Measurements from ENCODE around the gene CDC45. TPM values are rescaled to one million over a fixed set of nuclear protein-coding genes. Genes with fewer than 3 reads are reported as not detected.

Gene CDC45
- total RNA-seq, 4 donors from 2014 or later: 0.39 to 3.9 (median 2.0) TPM

GRCh38 chr22:19518635-19519034 is 38.9 kb downstream of the CDC45 start:
- peak in 1 of 2 donors; percentile 64 for DNase-seq (ENCODE audit: low spot score in 2 of 2)
- TF ChIP-seq CTCF (IDR thresholded peaks at IDR 0.05) (no peak), POLR2A (IDR thresholded peaks at IDR 0.05) (no peak)
- WGBS, 2 donors: 91 to 92% methylated on average over 10 of the region's 10 CpGs
- no peak overlapping the region for H3K4me3 ChIP-seq (ENCODE audit: low read depth, poor library complexity, severe bottlenecking)
- intact Hi-C loops (cut with DNase I; ENCODE audit: low total_unique reads): no loop called here

DNA sequence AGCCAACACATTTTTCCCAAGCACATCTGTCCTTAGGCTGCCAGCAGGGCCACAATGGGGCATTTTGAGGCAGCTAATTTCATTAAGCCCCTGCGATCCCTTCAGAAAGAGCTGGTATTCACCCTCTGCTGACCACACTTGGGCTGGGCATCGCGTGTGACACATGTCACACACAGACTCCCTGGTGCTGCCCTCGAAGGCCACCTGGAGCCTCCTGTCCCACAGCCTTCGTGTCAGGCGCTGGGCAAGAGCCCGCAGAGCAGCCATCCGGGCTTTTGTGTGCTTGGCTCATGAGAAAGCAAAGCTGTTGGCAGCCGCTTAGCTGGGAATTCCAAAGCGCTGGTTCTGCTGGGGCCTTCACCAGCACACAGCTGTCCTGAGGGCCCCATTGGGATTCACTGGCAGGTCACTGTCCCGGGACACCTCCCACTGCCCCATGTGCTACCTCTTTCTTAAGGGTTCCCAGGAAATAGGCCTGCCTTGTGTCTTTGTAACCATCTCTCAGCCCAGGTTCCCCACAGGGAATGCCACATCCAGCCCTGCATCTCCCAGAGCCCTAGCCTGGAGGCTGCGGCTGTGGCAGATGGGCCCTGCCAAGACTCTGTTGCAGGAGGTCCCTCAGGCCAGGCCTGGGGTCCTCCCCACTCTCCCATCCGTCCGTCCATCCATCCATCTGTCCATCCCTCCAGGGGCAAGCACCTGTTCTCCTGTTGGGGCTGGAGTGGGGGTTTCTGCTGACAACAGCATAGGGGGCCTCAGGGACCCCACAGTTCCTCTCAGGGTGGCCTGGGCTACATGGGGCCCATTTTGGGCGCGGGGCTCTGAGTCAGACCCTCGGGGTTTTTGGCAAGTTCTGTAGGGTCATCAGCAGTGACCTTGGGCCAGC is 39.6 kb downstream of the CDC45 start:
- peak in 1 of 2 donors; percentile 74 for DNase-seq (ENCODE audit: low spot score in 2 of 2)
- intact Hi-C loops (cut with DNase I; ENCODE audit: low total_unique reads): no loop called here
- WGBS, 2 donors: 87 to 93% methylated on average over 16 to 17 of the region's 17 CpGs
- TF ChIP-seq CTCF (IDR thresholded peaks at IDR 0.05) (no peak), POLR2A (IDR thresholded peaks at IDR 0.05) (no peak)
- H3K4me3 ChIP-seq (ENCODE audit: low read depth, poor library complexity, severe bottlenecking): no peak overlapping the region

- no peak overlapping the region for H3K4me3 ChIP-seq (ENCODE audit: low read depth, poor library complexity, severe bottlenecking)
- TF ChIP-seq CTCF (IDR thresholded peaks at IDR 0.05): no peak
- TF ChIP-seq POLR2A (IDR thresholded peaks at IDR 0.05): no peak
- intact Hi-C loops (cut with DNase I; ENCODE audit: low total_unique reads): no loop called here
- DNase-seq (ENCODE audit: low spot score in 2 of 2): peak in 1 of 2 donors; percentile 82
- 88 to 89% methylated on average over 6 of the region's 6 CpGs for WGBS, 2 donors
Observed at GRCh38 chr22:19520007-19520406, 40.3 kb downstream of the CDC45 start.

- H3K4me3 ChIP-seq (ENCODE audit: low read depth, poor library complexity, severe bottlenecking): no peak overlapping the region
- TF ChIP-seq CTCF (IDR thresholded peaks at IDR 0.05) (no peak), POLR2A (IDR thresholded peaks at IDR 0.05) (no peak)
- DNase-seq (ENCODE audit: low spot score in 2 of 2): peak in 1 of 2 donors; percentile 82
- 90 to 93% methylated on average over 10 of the region's 10 CpGs for WGBS, 2 donors
- intact Hi-C loops (cut with DNase I; ENCODE audit: low total_unique reads): no loop called here
Observed at GRCh38 chr22:19520566-19521305, 41.0 kb downstream of the CDC45 start.

GRCh38 chr22:19522190-19522880 is 42.6 kb downstream of the CDC45 start:
- WGBS, 2 donors: 60 to 63% methylated on average over 12 to 16 of the region's 16 CpGs
- TF ChIP-seq CTCF (IDR thresholded peaks at IDR 0.05) (no peak), POLR2A (IDR thresholded peaks at IDR 0.05) (no peak)
- no peak for DNase-seq (ENCODE audit: low spot score in 2 of 2)
- H3K4me3 ChIP-seq (ENCODE audit: low read depth, poor library complexity, severe bottlenecking): peak overlapping the region; percentile 8
- intact Hi-C loops (cut with DNase I; ENCODE audit: low total_unique reads): no loop called here
